GM19351 (cell line): ENCODE data around the gene ZNF622.
"Not testable (repeated sequence)": the region's sequence is repeated elsewhere in the genome, so short reads cannot be mapped to it uniquely, and the experiment has no call there.

Experiments used
- ATAC-seq: cut with Tn5 transposase; IDR thresholded peaks from one replicate; pipeline ENCODE4 v1.9.1; 2021; ENCODE audit warnings: mild to moderate bottlenecking, moderate library complexity; ENCODE audit not compliant: unreplicated experiment

The ZNF622 gene

GRCh38 chr5:16436065-16436682, 29.4 kb downstream of the ZNF622 start:
- ATAC-seq = not testable (repeated sequence)

GRCh38 chr5:16431490-16431889, 34.1 kb downstream of the ZNF622 start:
- no peak for ATAC-seq

DNA sequence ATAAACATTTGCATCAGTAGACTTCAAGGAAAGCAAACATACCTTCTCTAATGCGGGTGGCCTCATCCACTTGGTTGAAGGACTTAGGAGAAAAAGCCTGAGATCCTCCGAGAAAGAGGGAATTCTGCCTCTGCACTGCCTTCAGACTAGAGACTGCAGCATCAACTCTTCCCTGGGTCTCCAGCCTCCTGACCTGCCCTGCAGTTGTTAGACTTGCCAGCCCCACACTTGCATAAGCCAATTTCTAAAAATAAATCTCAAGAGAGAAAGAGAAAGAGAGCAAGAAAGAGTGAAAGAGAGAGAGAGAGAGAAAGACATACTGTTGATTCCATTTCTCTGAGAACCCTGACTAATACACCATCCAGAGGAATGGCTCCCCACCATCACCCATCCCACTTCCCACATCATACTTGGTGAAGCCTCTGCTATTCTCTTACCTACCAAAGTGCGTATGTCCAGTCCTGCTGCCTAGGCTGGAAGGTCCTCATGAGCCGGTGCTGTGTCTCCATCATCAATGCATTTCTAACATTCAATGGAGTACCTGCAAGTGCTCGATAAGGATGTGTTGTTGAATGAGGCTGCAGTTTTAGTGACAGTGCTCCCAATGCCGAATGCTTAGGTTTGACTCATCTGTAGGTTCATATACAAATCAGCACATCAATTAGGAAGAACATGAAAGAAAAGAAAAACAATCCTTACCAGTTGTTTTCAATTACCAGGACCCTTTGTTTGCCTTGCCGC, 35.1 kb downstream of the ZNF622 start:
- no peak for ATAC-seq

GRCh38 chr5:16428359-16428758, 37.2 kb downstream of the ZNF622 start:
- no peak for ATAC-seq

DNA sequence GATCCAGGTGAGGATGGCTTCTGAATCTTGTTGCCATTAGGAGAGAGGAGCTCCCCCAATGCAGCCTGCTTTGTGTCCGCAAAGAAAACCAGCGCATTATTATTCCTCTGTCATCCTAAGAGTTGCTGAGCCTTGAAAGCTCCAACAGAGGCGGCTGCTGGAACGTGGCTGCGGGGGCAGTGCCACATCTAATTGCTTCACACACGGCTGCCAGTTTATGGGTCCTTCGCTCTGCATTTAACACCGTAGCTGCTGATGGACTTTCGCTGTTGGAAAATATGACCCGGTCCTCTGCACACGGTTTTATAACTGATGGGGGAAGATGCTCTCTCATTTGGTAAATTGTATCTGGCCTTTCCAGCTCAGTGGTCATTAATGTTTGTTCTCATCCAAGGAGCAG, 38.0 kb downstream of the ZNF622 start:
- ATAC-seq = no peak

- ATAC-seq = no peak
Observed at GRCh38 chr5:16418471-16418922, 47.1 kb downstream of the ZNF622 start.

DNA sequence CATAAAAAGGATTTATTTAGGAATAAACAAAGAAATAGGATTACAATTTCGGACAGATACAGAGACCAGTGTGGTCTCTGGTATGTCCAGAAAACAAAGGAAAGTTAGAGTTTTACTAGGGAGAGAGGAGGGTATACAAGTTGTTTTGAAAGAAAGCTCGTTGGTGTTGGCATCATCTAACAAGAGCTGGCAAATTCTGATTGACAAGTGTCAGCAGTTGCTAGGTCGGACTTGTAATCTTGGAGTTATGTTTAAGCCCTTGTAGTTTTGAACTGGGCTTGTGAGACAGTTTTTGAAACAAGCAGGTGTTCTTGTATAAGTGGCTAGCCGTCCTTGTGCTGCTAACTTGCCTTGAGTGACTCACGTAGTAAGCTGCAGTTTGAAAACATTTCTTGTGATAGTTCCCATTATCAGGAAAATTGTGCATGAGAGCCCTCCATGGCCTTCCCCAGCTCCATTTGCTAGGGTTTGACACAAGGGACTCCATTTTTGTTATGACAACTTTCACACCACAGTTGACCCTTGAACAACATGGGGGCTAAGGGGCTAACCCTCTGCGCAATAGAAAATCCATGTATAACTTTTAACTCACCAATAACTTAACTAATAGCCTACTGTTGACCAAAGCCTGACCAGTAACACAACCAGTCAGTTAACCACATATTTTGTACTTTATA, 48.1 kb downstream of the ZNF622 start:
- ATAC-seq = no peak

DNA sequence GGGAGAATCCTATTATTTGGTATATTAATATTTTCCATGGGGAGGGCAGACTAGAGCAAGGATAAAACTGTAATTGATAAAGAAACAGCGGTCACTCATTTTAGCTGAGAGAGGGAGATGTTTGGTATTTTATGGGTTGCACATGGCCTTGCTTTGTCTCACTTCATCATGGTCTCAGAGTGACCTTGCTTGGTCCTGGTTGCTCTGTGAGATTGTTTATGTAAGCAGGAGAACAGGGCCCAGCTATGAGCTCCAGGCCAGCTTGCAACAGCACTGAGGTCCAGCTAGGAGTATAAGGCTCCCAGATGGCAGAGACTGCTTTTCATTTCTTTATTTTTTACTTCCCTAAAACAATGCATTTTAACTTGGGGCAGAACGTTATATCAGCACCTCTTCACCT, 50.7 kb downstream of the ZNF622 start:
- no peak for ATAC-seq

GRCh38 chr5:16413166-16413860, 52.3 kb downstream of the ZNF622 start:
- no peak for ATAC-seq

DNA sequence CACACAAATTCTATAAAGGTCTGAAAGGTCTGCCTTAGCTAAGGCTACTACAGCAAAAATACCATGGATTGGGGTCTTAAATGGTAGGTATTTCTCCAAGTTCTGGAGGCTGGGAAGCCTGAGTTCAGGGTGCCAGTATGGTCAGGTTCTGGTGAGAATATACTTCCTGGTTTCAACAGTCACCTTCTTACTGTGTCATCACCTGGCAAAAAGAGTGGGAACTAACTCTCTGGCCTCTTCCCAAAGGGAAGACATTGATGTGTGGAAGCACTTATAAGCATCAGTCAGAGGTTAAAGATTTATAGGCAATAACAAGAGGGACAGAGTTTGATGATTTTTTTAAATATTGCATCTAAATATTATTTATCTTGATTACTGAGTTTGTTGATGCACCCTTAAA, 53.0 kb downstream of the ZNF622 start:
- no peak for ATAC-seq

DNA sequence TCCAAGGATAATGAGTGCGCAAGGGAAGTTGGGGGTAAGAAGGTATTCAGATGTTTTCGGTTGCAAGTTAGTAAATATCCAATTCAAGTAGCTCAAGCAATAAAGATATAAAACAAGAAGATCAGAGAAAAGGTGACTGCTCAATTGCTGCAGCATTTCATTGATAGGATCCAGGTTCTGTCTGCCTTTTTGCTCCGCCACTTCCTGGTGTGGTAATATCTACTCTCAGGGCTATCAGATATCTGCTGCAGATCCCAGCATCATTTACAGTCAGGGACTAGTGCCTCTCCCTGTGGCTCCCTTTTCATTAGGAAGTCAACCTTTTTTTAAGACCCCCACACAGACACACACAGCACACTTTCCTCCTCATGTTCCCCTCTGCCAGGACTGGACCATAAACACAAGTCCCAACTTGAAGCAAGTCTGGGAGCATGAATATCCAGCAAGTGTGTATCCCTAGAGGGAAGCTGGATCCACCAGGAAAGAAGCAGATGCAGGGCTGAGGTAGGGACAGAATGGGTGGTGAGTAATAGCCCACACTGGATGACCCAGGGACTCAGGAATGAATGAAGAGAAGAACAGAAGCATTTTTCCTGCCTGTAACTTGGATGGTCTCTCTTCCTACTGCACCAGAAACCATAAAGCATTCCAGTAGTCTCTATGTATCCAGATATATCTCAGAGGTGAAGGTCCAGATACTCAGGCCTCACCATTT, 53.7 kb downstream of the ZNF622 start:
- ATAC-seq = no peak

DNA sequence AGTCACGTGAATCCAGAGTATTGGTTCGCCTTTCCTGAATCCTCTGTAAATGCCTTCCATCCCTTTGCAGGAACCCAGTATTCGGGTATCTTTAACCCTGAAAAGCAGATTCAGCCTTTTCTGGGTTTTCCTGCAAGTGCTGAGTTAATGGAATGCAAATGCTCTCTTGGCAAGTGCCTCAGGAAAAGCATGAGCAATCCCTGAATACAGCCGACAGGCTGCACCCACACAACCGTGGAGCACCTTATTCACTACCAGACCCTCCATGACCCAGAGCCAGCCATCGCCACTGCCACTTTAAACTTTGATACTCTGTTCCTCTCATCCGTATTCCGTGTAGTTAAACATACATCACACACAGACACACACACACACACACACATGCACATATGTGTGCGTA, 54.4 kb downstream of the ZNF622 start:
- ATAC-seq = no peak

DNA sequence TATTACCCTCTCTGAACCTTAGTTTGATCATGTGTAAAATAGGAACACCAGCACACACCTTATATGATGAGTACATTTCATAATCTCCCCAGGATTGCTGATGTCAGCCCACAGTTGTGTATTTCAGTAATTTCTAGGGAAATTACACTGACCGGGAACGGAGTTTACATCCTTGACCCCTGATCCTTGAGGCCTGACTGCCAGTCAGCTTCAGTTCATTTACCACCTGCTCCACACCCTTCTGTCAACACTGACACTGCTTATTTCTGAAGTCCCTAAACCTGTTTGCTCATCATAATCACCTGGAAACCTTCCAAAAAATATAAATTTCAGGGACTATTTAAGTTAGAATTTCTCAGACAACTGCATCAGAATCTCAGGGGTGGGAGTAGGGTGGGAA, 55.3 kb downstream of the ZNF622 start:
- ATAC-seq = no peak

DNA sequence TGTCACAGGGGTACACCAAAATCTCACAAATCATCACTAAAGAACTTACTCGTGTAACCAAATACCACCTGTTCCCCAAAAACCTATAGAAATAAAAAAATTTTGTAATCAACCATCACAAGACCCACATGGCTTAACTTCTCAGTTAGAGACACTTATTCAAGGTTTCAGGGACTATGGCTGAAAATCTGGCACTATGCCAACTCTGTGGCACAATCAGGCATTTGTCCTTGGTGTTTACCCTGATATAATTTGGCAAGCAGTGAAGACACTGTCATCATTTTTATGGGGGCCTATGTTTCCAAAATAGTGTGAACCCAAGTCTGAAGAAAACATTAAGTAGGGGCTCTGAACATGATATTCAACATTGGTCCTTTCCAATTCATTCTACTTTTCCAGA, 59.0 kb downstream of the ZNF622 start:
- ATAC-seq = no peak

GRCh38 chr5:16406023-16406422, 59.6 kb downstream of the ZNF622 start:
- no peak for ATAC-seq
